Neutrophil (primary cell): Measurements from ENCODE around the gene ZFAND3.

ENCODE experiments used
- H3K27ac ChIP-seq: fragments of 200-600 bp; sonication (generic); 2 replicates; pipeline ENCODE4 v1.5.1; 2016; ENCODE audit warnings: mild to moderate bottlenecking, moderate library complexity
- H3K27me3 ChIP-seq: fragments of 200-600 bp; sonication (generic); 2 replicates; pipeline ENCODE4 v1.6.0; 2016; ENCODE audit warnings: mild to moderate bottlenecking
- H3K36me3 ChIP-seq: fragments of 200-600 bp; sonication (generic); 2 replicates; pipeline ENCODE4 v1.5.1; 2017
- H3K4me1 ChIP-seq, 2 experiments: fragments of 200-600 bp in 1 of 2; sonication (generic) in 1 of 2; 1 replicate in 1 of 2; 2 replicates in 1 of 2; pipeline versions ENCODE4 v1.5.1 to v1.6.1; 2013 to 2016; ENCODE audit warnings: low read depth in 1 of 2, low read length in 1 of 2, mild to moderate bottlenecking in 1 of 2, moderate library complexity in 1 of 2; ENCODE audit not compliant: control insufficient read depth in 1 of 2, insufficient read depth in 1 of 2
- H3K4me3 ChIP-seq, 2 experiments: fragments of 200-600 bp in 1 of 2; sonication (generic) in 1 of 2; 1 replicate in 1 of 2; 2 replicates in 1 of 2; pipeline ENCODE4 v1.5.1; 2013 to 2016; ENCODE audit warnings: low read depth in 1 of 2, low read length in 1 of 2, mild to moderate bottlenecking in 1 of 2, moderate library complexity in 1 of 2
- H3K9me3 ChIP-seq: fragments of 200-600 bp; sonication (generic); 2 replicates; pipeline ENCODE4 v1.5.1; 2016
- TF ChIP-seq, protein P1 (sequence below): fragments of 200-600 bp; sonication (generic); IDR thresholded peaks from 2 replicates; pipeline ENCODE4 v1.5.1; 2016; ENCODE audit warnings: antibody characterized with exemption

ZFAND3 gene

GRCh38 chr6:38134704-38135088 is 315.2 kb downstream of the ZFAND3 start:
- Histone ChIP-seq H3K9me3 (no peaks in the 10 kb centered on the region), H3K4me1 (no peaks in the 10 kb centered on the region), H3K36me3 (peaks cover 4% of the 10 kb centered on the region), H3K4me3 (no peak overlapping the region), H3K27me3 (no peaks in the 10 kb centered on the region), H3K27ac (no peak overlapping the region)
- TF ChIP-seq, protein P1, sequence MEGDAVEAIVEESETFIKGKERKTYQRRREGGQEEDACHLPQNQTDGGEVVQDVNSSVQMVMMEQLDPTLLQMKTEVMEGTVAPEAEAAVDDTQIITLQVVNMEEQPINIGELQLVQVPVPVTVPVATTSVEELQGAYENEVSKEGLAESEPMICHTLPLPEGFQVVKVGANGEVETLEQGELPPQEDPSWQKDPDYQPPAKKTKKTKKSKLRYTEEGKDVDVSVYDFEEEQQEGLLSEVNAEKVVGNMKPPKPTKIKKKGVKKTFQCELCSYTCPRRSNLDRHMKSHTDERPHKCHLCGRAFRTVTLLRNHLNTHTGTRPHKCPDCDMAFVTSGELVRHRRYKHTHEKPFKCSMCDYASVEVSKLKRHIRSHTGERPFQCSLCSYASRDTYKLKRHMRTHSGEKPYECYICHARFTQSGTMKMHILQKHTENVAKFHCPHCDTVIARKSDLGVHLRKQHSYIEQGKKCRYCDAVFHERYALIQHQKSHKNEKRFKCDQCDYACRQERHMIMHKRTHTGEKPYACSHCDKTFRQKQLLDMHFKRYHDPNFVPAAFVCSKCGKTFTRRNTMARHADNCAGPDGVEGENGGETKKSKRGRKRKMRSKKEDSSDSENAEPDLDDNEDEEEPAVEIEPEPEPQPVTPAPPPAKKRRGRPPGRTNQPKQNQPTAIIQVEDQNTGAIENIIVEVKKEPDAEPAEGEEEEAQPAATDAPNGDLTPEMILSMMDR = no peak

- Histone ChIP-seq H3K9me3 (no peaks in the 10 kb centered on the region), H3K36me3 (peaks cover 4% of the 10 kb centered on the region), H3K4me1 (no peaks in the 10 kb centered on the region), H3K27ac (no peak overlapping the region), H3K27me3 (no peaks in the 10 kb centered on the region), H3K4me3 (no peak overlapping the region)
- TF ChIP-seq, protein P1 = no peak
Observed at GRCh38 chr6:38136547-38136946, 317.0 kb downstream of the ZFAND3 start.

GRCh38 chr6:38137608-38138265 is 318.2 kb downstream of the ZFAND3 start:
- Histone ChIP-seq H3K27ac (no peak overlapping the region), H3K4me3 (no peak overlapping the region), H3K4me1 (no peaks in the 10 kb centered on the region), H3K9me3 (no peaks in the 10 kb centered on the region), H3K27me3 (no peaks in the 10 kb centered on the region), H3K36me3 (peaks cover 14% of the 10 kb centered on the region)
- TF ChIP-seq, protein P1 = no peak

GRCh38 chr6:38138374-38138773 is 318.8 kb downstream of the ZFAND3 start:
- H3K36me3 ChIP-seq = peaks cover 19% of the 10 kb centered on the region
- no peaks in the 10 kb centered on the region for H3K4me1 ChIP-seq
- H3K4me3 ChIP-seq = no peak overlapping the region
- H3K27me3 ChIP-seq = no peaks in the 10 kb centered on the region
- no peak overlapping the region for H3K27ac ChIP-seq
- TF ChIP-seq, protein P1 = no peak
- H3K9me3 ChIP-seq = no peaks in the 10 kb centered on the region

- H3K4me1 ChIP-seq = no peaks in the 10 kb centered on the region
- no peaks in the 10 kb centered on the region for H3K27me3 ChIP-seq
- no peak overlapping the region for H3K4me3 ChIP-seq
- TF ChIP-seq, protein P1 = no peak
- H3K27ac ChIP-seq = no peak overlapping the region
- no peaks in the 10 kb centered on the region for H3K9me3 ChIP-seq
- peaks cover 28% of the 10 kb centered on the region for H3K36me3 ChIP-seq
Observed at GRCh38 chr6:38141085-38141484, 321.6 kb downstream of the ZFAND3 start.
